GM12878 (cell line): ENCODE results near the gene TFRC. TPM values are rescaled to one million over a fixed set of nuclear protein-coding genes. Genes with fewer than 3 reads are reported as not detected.

Experiments used
- ATAC-seq: fragments of 200-7000 bp; cut with Tn5 transposase; 3 replicates; pipeline ENCODE4 v1.9.1; 2020; ENCODE audit warnings: mild to moderate bottlenecking, moderate library complexity
- BruUV-seq: library from RNA; stranded (reverse); fragments of 400-500 nt; replicated peaks from 2 replicates; lab custom pipeline; 2021; lab: Mats Ljungman, UMichigan
- CTCF ChIA-PET: fragments of 300-600 bp; sonication (Branson Sonifier 250); formaldehyde crosslinking; extraction: SDS; loops from one replicate; lab custom pipeline; 2021; ENCODE audit warnings: inconsistent platforms; lab: Yijun Ruan, JAX
- POLR2A ChIA-PET: fragments of 350-600 bp; formaldehyde crosslinking; extraction: SDS; loops from one replicate; lab custom pipeline; 2021; ENCODE audit warnings: inconsistent platforms; lab: Charles Lee
- RAD21 ChIA-PET: fragments of 300-600 bp; sonication (Branson Sonifier 250); formaldehyde crosslinking; loops from one replicate; lab custom pipeline; 2023; ENCODE audit warnings: antibody characterized with exemption; ENCODE audit not compliant: unreplicated experiment; lab: Charles Lee
- SMC1A ChIA-PET: fragments of 300-600 bp; sonication (Branson Sonifier 250); formaldehyde crosslinking; loops from one replicate; lab custom pipeline; 2023; ENCODE audit not compliant: unreplicated experiment, uncharacterized antibody; lab: Charles Lee
- DNase-seq: peaks from one replicate; pipeline ENCODE4 v3.0.0-alpha.2; 2011; ENCODE audit warnings: low read depth, low spot score
- FAIRE-seq: peaks from 3 replicates; lab custom pipeline; 2011; peaks lifted over from hg19 to GRCh38; lab: Jason Lieb, UNC
- H2AFZ ChIP-seq: 2 replicates; pipeline ENCODE4 v1.6.0; 2011; ENCODE audit warnings: low read depth, low read length, control low read depth; ENCODE audit not compliant: control insufficient read depth
- H3K27ac ChIP-seq: 2 replicates; pipeline ENCODE4 v1.5.1; 2011; ENCODE audit warnings: control low read depth; ENCODE audit not compliant: control insufficient read depth, insufficient read depth
- H3K27me3 ChIP-seq, 2 experiments: replicated peaks in 1 of 2; 2 replicates each; pipeline versions ENCODE4 v1.6.0 to v1.6.1; 2011; ENCODE audit warnings: low read length in 1 of 2; ENCODE audit not compliant: control insufficient read depth in 2 of 2, insufficient read depth in 2 of 2
- H3K36me3 ChIP-seq, 2 experiments: 2 replicates each; pipeline ENCODE4 v1.5.1; 2011; ENCODE audit warnings: low read length in 1 of 2; ENCODE audit not compliant: control insufficient read depth in 2 of 2, insufficient read depth in 2 of 2
- H3K4me1 ChIP-seq: 2 replicates; pipeline ENCODE4 v1.6.1; 2011; ENCODE audit warnings: mild to moderate bottlenecking, low read length, moderate library complexity, mixed read lengths; ENCODE audit not compliant: control insufficient read depth, insufficient read depth
- H3K4me2 ChIP-seq: 2 replicates; pipeline ENCODE4 v1.6.0; 2011; ENCODE audit warnings: control low read depth; ENCODE audit not compliant: control insufficient read depth, insufficient read depth
- H3K4me3 ChIP-seq: fragments of 200-600 bp; sonication (generic); 2 replicates; pipeline ENCODE4 v1.5.1; 2016
- H3K79me2 ChIP-seq: 2 replicates; pipeline ENCODE4 v1.6.0; 2011; ENCODE audit warnings: low read length; ENCODE audit not compliant: control insufficient read depth, insufficient read depth
- H3K9ac ChIP-seq: 2 replicates; pipeline ENCODE4 v1.8.0; 2011; ENCODE audit warnings: low read length, control low read depth, mixed read lengths; ENCODE audit not compliant: control insufficient read depth, insufficient read depth
- H3K9me3 ChIP-seq: replicated peaks from 3 replicates; pipeline ENCODE4 v1.5.1; 2011; ENCODE audit warnings: mild to moderate bottlenecking, low read length; ENCODE audit not compliant: control insufficient read depth, insufficient read depth
- H4K20me1 ChIP-seq: 2 replicates; pipeline ENCODE4 v1.6.0; 2011; ENCODE audit not compliant: control insufficient read depth, insufficient read depth
- BHLHE40 ChIP-seq, 2 experiments: fragments of 450-650 bp in 1 of 2; IDR thresholded peaks; 2 replicates each; pipeline ENCODE4 v1.6.1; 2011 to 2017; ENCODE audit warnings: low read depth in 2 of 2, borderline replicate concordance in 1 of 2, improper control_type of control experiment in 1 of 2, low read length in 1 of 2, mild to moderate bottlenecking in 1 of 2
- BMI1 ChIP-seq: fragments of 450-650 bp; IDR thresholded peaks from 2 replicates; pipeline ENCODE4 v1.6.1; 2016; ENCODE audit warnings: mild to moderate bottlenecking, moderate library complexity, borderline replicate concordance
- CHD1 ChIP-seq: IDR thresholded peaks from 2 replicates; pipeline ENCODE4 v1.6.1; 2012; ENCODE audit warnings: low read depth, low read length, improper control_type of control experiment
- IKZF1 ChIP-seq: fragments of 450-650 bp; conservative IDR thresholded peaks from 2 replicates; pipeline ENCODE4 v1.6.1; 2017; ENCODE audit warnings: antibody characterized with exemption, mild to moderate bottlenecking
- REST ChIP-seq: IDR thresholded peaks from 2 replicates; pipeline ENCODE4 v1.6.1; 2012; ENCODE audit warnings: mild to moderate bottlenecking, low read depth, low read length
- SIN3A ChIP-seq: IDR thresholded peaks from 2 replicates; pipeline ENCODE4 v1.6.1; 2012; ENCODE audit warnings: low read depth, low read length, improper control_type of control experiment
- SMAD1 ChIP-seq: fragments of 450-650 bp; IDR thresholded peaks from 2 replicates; pipeline ENCODE4 v1.6.1; 2018; ENCODE audit warnings: mild to moderate bottlenecking, low read depth; ENCODE audit not compliant: partially characterized antibody
- TCF12 ChIP-seq: IDR thresholded peaks from 2 replicates; pipeline ENCODE4 v1.6.1; 2011; ENCODE audit warnings: low read depth, mild to moderate bottlenecking, low read length
- USF1 ChIP-seq: IDR thresholded peaks from 2 replicates; pipeline ENCODE4 v1.6.1; 2011; ENCODE audit warnings: borderline replicate concordance, low read depth, mild to moderate bottlenecking, moderate library complexity, mixed read lengths, low read length; ENCODE audit not compliant: insufficient read depth; ENCODE audit errors: extremely low read length
- USF2 ChIP-seq: IDR thresholded peaks from 2 replicates; pipeline ENCODE4 v1.6.1; 2011; ENCODE audit warnings: low read depth, low read length, improper control_type of control experiment, borderline replicate concordance
- WGBS: methylation state at CpG from one replicate; pipeline ENCODE4 v1.1.6; 2016; ENCODE audit warnings: low lambda C conversion rate; ENCODE audit not compliant: insufficient replicate concordance, insufficient coverage; ENCODE audit errors: missing lambda C conversion rate; 5-methylcytosine and 5-hydroxymethylcytosine counted together
- in situ Hi-C: fragments of 300-500 bp; cut with MboI; formaldehyde crosslinking; loops from 9 replicates; pipeline ENCODE4 v1.14.3; 2018; ENCODE audit warnings: mixed read lengths
- intact Hi-C: fragments of 100-400 bp; cut with micrococcal nuclease; formaldehyde crosslinking; loops from one replicate; pipeline ENCODE4 v1.14.2; 2022; ENCODE audit not compliant: unreplicated experiment
- polyA plus RNA-seq, 11 experiments: library from polyadenylated mRNA; depleted of rRNA in 4 of 11; unstranded in 6 of 11; stranded (reverse) in 5 of 11; fragments of >200 nt; fragmentation: Nextera tagmentation in 4 of 11; fragmentation: Illumina TruSeq in 1 of 11; extraction: Ambion mirVana in 4 of 11; extraction: Trizol in 1 of 11; gene quantifications; 1 replicate in 1 of 11; 2 replicates in 10 of 11; pipeline versions ENCODE4 v1.2.1 to v1.2.3, GENCODE V29; 2011 to 2016; ENCODE audit warnings: inconsistent platforms in 2 of 11, missing spikeins in 2 of 11, low read depth in 1 of 11
- total RNA-seq, 4 experiments: library from RNA; depleted of rRNA in 3 of 4; stranded (reverse); fragments of >200 nt in 3 of 4; fragmentation: Illumina TruSeq in 1 of 4; extraction: Trizol in 1 of 4; gene quantifications; 2 replicates each; pipeline versions ENCODE4 v1.2.1 to v1.2.3, GENCODE V29; 2013 to 2021

TFRC gene
- total and polyA plus RNA-seq, 10 of the 15 experiments (the other 5 are each of a cell fraction or from before 2014, with no cell fraction given), result 123 to 526 (median 316) TPM

- Histone ChIP-seq H3K4me1 (peaks cover 8% of the 10 kb centered on the region), H3K9ac (peak overlapping the region; percentile 86), H3K36me3 (peaks cover under 1 to 21% of the 10 kb centered on the region in 2 experiments; a peak in 3 of 4 replicates), H3K4me3 (peak overlapping the region; percentile 94), H3K79me2 (peaks cover 57% of the 10 kb centered on the region), H3K27ac (peak overlapping the region; percentile 96), H4K20me1 (peaks cover 5% of the 10 kb centered on the region; the same call in 1 of the 2 replicates), H3K9me3 (no peaks in the 10 kb centered on the region; the same call in 2 of the 3 replicates), H3K4me2 (peak overlapping the region; percentile 86), H2AFZ (no peak overlapping the region), H3K27me3 (no peaks in the 10 kb centered on the region)
- no TSS peak for BruUV-seq
- ChIA-PET SMC1A (interaction anchor here (0.7 to 12.5 kb wide), 9 partner anchors 11 to 106 kb away, joined by 3 to 155 read pairs (median 19); no protein-coding TSS in a partner anchor), CTCF (interaction anchor here (1.4 kb wide), 1 partner anchor 10 kb away, joined by 3 read pairs; no protein-coding TSS in a partner anchor), POLR2A (interaction anchor here (1.1 to 8.5 kb wide), 8 partner anchors 9 to 103 kb away, joined by 3 to 85 read pairs (median 9); no protein-coding TSS in a partner anchor), RAD21 (interaction anchor here (0.9 to 7.4 kb wide), 4 partner anchors 15 to 105 kb away, joined by 3 to 52 read pairs (median 30); no protein-coding TSS in a partner anchor)
- DNase-seq (no peak), FAIRE-seq (no peak), ATAC-seq (peak; percentile 69)
- intact Hi-C loops, result no loop called here
- under 1% methylated on average over 61 of the region's 61 CpGs for WGBS
- in situ Hi-C loops, result no loop called here
- TF ChIP-seq SIN3A (no peak; the same call in 1 of the 2 replicates), TCF12 (0 out of 2 replicates have a peak, but pooled peaks have one; percentile 13), USF1 (peak; percentile 56), REST (peak; percentile 58; the same call in 1 of the 2 replicates), IKZF1 (peak; percentile 34), SMAD1 (peak; percentile 25), USF2 (peak; percentile 7; the same call in 1 of the 2 replicates), CHD1 (0 out of 2 replicates have a peak, but pooled peaks have one; percentile 63), BHLHE40 (IDR thresholded peaks at IDR 0.05; ENCODE audit: borderline replicate concordance in 1 of 2, low read depth in 2 of 2, low read length in 1 of 2) (peak in 1 of 2 experiments; percentile 36; a peak in 1 of 4 replicates), BMI1 (no peak)
Observed at GRCh38 chr3:196081002-196081833, 672 bp downstream of the TFRC start.
